HepG2 (cell line): Measurements from ENCODE around the gene PSAPL1. TPM values are rescaled to one million over a fixed set of nuclear protein-coding genes. Genes with fewer than 3 reads are reported as not detected.

Experiments used
- ATAC-seq: fragments of 200-7000 bp; cut with Tn5 transposase; 3 replicates; pipeline ENCODE4 v1.9.1; 2020; ENCODE audit warnings: mild to moderate bottlenecking, moderate library complexity
- BruUV-seq: library from RNA; stranded (reverse); fragments of 400-500 nt; replicated peaks from 2 replicates; lab custom pipeline; 2021; lab: Mats Ljungman, UMichigan
- CTCF ChIA-PET: fragments of 300-600 bp; formaldehyde crosslinking; extraction: SDS; loops from one replicate; lab custom pipeline; 2021; ENCODE audit warnings: low total read pairs, inconsistent platforms, low intra/inter-chr PET ratio; lab: Yijun Ruan, JAX
- POLR2A ChIA-PET: fragments of 350-600 bp; sonication (Branson Sonifier 250); formaldehyde crosslinking; loops from one replicate; lab custom pipeline; 2020; ENCODE audit warnings: antibody characterized with exemption, inconsistent platforms; lab: Yijun Ruan, JAX
- DNase-seq: peaks from one replicate; pipeline ENCODE4 v3.0.0-alpha.2; 2015; ENCODE audit warnings: low spot score
- FAIRE-seq: peaks from 3 replicates; lab custom pipeline; 2011; peaks lifted over from hg19 to GRCh38; lab: Jason Lieb, UNC
- H2AFZ ChIP-seq: one replicate; pipeline ENCODE4 v1.6.1; 2011; ENCODE audit warnings: low read length, inconsistent platforms
- H3K27ac ChIP-seq: fragments of 300-600 bp; 3 replicates; pipeline ENCODE4 v1.8.0; 2011; ENCODE audit warnings: mixed run types, mild to moderate bottlenecking, mixed read lengths, low read length, inconsistent platforms; ENCODE audit not compliant: insufficient read depth; ENCODE audit errors: extremely low read length
- H3K27me3 ChIP-seq, 2 experiments: fragments of 200-600 bp in 1 of 2; 2 replicates in 1 of 2; 3 replicates in 1 of 2; pipeline versions ENCODE4 v1.6.0 to v1.8.0; 2011; ENCODE audit warnings: low read length in 2 of 2, mild to moderate bottlenecking in 2 of 2, moderate library complexity in 2 of 2, inconsistent platforms in 1 of 2; ENCODE audit not compliant: insufficient read depth in 2 of 2, control insufficient read depth in 1 of 2
- H3K36me3 ChIP-seq, 2 experiments: fragments of 200-600 bp in 1 of 2; replicated peaks in 1 of 2; 2 replicates in 1 of 2; 3 replicates in 1 of 2; pipeline versions ENCODE4 v1.5.1 to v1.8.0; 2011; ENCODE audit warnings: low read length in 2 of 2, inconsistent platforms in 1 of 2; ENCODE audit not compliant: insufficient read depth in 2 of 2, control insufficient read depth in 1 of 2
- H3K4me1 ChIP-seq: 2 replicates; pipeline ENCODE4 v1.5.1; 2012; ENCODE audit warnings: low read length, inconsistent platforms; ENCODE audit not compliant: insufficient read depth
- H3K4me2 ChIP-seq: 2 replicates; pipeline ENCODE4 v1.6.0; 2011; ENCODE audit warnings: low read depth, low read length, inconsistent platforms
- H3K4me3 ChIP-seq, 3 experiments: fragments of 200-600 bp in 1 of 3; sonication (generic), shearing (Covaris generic) in 1 of 3; replicated peaks in 1 of 3; 2 replicates each; pipeline ENCODE4 v1.5.1; 2011 to 2016; ENCODE audit warnings: low read length in 3 of 3, inconsistent platforms in 2 of 3, low read depth in 2 of 3, mild to moderate bottlenecking in 2 of 3, control low read depth in 1 of 3, mixed read lengths in 1 of 3; ENCODE audit not compliant: insufficient read depth in 1 of 3
- H3K79me2 ChIP-seq: one replicate; pipeline ENCODE4 v1.6.1; 2011; ENCODE audit warnings: low read length, inconsistent platforms; ENCODE audit not compliant: insufficient read depth
- H3K9ac ChIP-seq: 2 replicates; pipeline ENCODE4 v1.6.0; 2011; ENCODE audit warnings: mild to moderate bottlenecking, low read depth, low read length, inconsistent platforms; ENCODE audit not compliant: insufficient read depth
- H3K9me3 ChIP-seq: 2 replicates; pipeline ENCODE4 v1.5.1; 2012; ENCODE audit warnings: mild to moderate bottlenecking, low read length
- H4K20me1 ChIP-seq: 2 replicates; pipeline ENCODE4 v1.6.0; 2011; ENCODE audit warnings: inconsistent platforms, mild to moderate bottlenecking, low read length, moderate library complexity; ENCODE audit not compliant: insufficient read depth
- GABPA ChIP-seq, 2 experiments: IDR thresholded peaks; 2 replicates each; pipeline ENCODE4 v1.6.1; 2011 to 2016; ENCODE audit warnings: low read depth in 2 of 2, low read length in 1 of 2, missing biosample characterization in 1 of 2, missing genetic modification characterization in 1 of 2
- HMG20B ChIP-seq: conservative IDR thresholded peaks from 2 replicates; pipeline ENCODE4 v1.6.1; 2016; ENCODE audit warnings: missing genetic modification reagents, missing compliant biosample characterization
- MIXL1 ChIP-seq: IDR thresholded peaks from 2 replicates; pipeline ENCODE4 v1.6.1; 2016
- MNT ChIP-seq: fragments of 450-650 bp; IDR thresholded peaks from 2 replicates; pipeline ENCODE4 v1.6.1; 2016
- MYC ChIP-seq: sonication (generic); formaldehyde crosslinking; IDR thresholded peaks from 2 replicates; pipeline ENCODE4 v1.9.0; 2021; ENCODE audit warnings: missing genetic modification reagents, borderline replicate concordance
- PREB ChIP-seq: sonication (generic); formaldehyde crosslinking; IDR thresholded peaks from 2 replicates; pipeline ENCODE4 v1.4.0; 2020; ENCODE audit warnings: missing genetic modification reagents
- SALL2 ChIP-seq: sonication (generic); formaldehyde crosslinking; IDR thresholded peaks from 2 replicates; pipeline ENCODE4 v1.8.1; 2023; ENCODE audit warnings: mild to moderate bottlenecking, missing genetic modification reagents, inconsistent platforms
- SNRNP70 ChIP-seq: fragments of 200-400 bp; formaldehyde crosslinking; IDR thresholded peaks from 2 replicates; pipeline ENCODE4 v1.6.1; 2017; ENCODE audit warnings: mild to moderate bottlenecking, low read depth, low read length, moderate library complexity
- ZNF333 ChIP-seq: sonication (generic); formaldehyde crosslinking; IDR thresholded peaks from 2 replicates; pipeline ENCODE4 v1.4.0; 2020; ENCODE audit warnings: mild to moderate bottlenecking, missing genetic modification reagents, borderline replicate concordance
- WGBS: methylation state at CpG from one replicate; pipeline ENCODE4 v1.1.6; 2017; ENCODE audit warnings: low lambda C conversion rate; 5-methylcytosine and 5-hydroxymethylcytosine counted together
- in situ Hi-C: cut with HindIII; loops from 2 replicates; pipeline ENCODE4 v1.10.0; 2017; ENCODE audit warnings: low pct_unique_long_range_greater_than_20kb; ENCODE audit not compliant: extremely low pct_ligation_motif_present
- intact Hi-C: fragments of 100-400 bp; cut with micrococcal nuclease; formaldehyde crosslinking; loops from one replicate; pipeline ENCODE4 v1.10.0; 2022; ENCODE audit not compliant: unreplicated experiment
- polyA plus RNA-seq, 8 experiments: library from polyadenylated mRNA; depleted of rRNA in 3 of 8; stranded (reverse) in 7 of 8; unstranded in 1 of 8; fragments of >200 nt; fragmentation: Illumina TruSeq in 4 of 8; extraction: Trizol in 4 of 8; gene quantifications; 2 replicates each; pipeline versions ENCODE4 v1.2.1 to v1.2.3, GENCODE V29; 2011 to 2016; ENCODE audit warnings: low read depth in 4 of 8, missing spikeins in 1 of 8, mixed read lengths in 1 of 8; ENCODE audit not compliant: insufficient read depth in 1 of 8
- total RNA-seq, 5 experiments: library from RNA; depleted of rRNA; stranded (reverse); fragments of >200 nt; fragmentation: Illumina TruSeq; extraction: Trizol; gene quantifications; 2 replicates each; pipeline ENCODE4 v1.2.3, GENCODE V29; 2016; ENCODE audit warnings: low read depth in 1 of 5

PSAPL1 gene
- total and polyA plus RNA-seq, 2 of the 13 experiments (the other 11 are each of a cell fraction or from before 2014, with no cell fraction given): 0.02 to 0.16 TPM

- peak; percentile 91 for TF ChIP-seq MNT
These were observed 18.6 kb downstream of the PSAPL1 start (continued) for GRCh38 chr4:7415927-7416686.

- no TSS peak for BruUV-seq
- no peaks in the 10 kb centered on the region for H3K9me3 ChIP-seq
- no peak overlapping the region for H3K9ac ChIP-seq
- in situ Hi-C loops (no loop called here), intact Hi-C loops (no loop called here)
- ChIA-PET CTCF (no interaction called here), POLR2A (no interaction called here)
- 26% methylated on average over 10 of the region's 12 CpGs for WGBS
- no peaks in the 10 kb centered on the region for H4K20me1 ChIP-seq
- FAIRE-seq (no peak), ATAC-seq (no peak), DNase-seq (no peak)
- H3K79me2 ChIP-seq: no peaks in the 10 kb centered on the region
- H2AFZ ChIP-seq: no peak overlapping the region
- H3K27ac ChIP-seq: no peak overlapping the region
- TF ChIP-seq HMG20B (CRISPR knock-in tag) (no peak), GABPA (IDR thresholded peaks at IDR 0.05; ENCODE audit: low read depth, low read length) (no peak), GABPA (CRISPR knock-in tag; IDR thresholded peaks at IDR 0.05; ENCODE audit: low read depth) (no peak), MIXL1 (CRISPR knock-in tag) (no peak), SNRNP70 (no peak), SALL2 (CRISPR knock-in tag) (no peak), PREB (no peak), MYC (CRISPR knock-in tag) (no peak), ZNF333 (CRISPR knock-in tag) (no peak)
- H3K36me3 ChIP-seq: no peaks in the 10 kb centered on the region
- H3K27me3 ChIP-seq: no peaks in the 10 kb centered on the region; a peak in 1 of 5 replicates
- no peaks in the 10 kb centered on the region for H3K4me1 ChIP-seq
- no peak overlapping the region for H3K4me3 ChIP-seq
- no peak overlapping the region for H3K4me2 ChIP-seq
These were observed 19.8 kb downstream of the PSAPL1 start for GRCh38 chr4:7414736-7415510.
